Retinal pigment epithelial cell (primary cell): Measurements from ENCODE around the gene FAM114A2.

Source experiments
- DNase-seq: peaks from one replicate; pipeline ENCODE4 v3.0.0-alpha.2; 2010; ENCODE audit warnings: low read depth
- H3K4me3 ChIP-seq: 2 replicates; pipeline ENCODE4 v1.5.1; 2011; ENCODE audit warnings: mild to moderate bottlenecking, low read length, control low read depth, moderate library complexity
- TF ChIP-seq, protein P1 (sequence below): conservative IDR thresholded peaks from 2 replicates; pipeline ENCODE4 v1.5.1; 2011; ENCODE audit warnings: low read depth, low read length, control low read depth, inconsistent platforms

FAM114A2 gene

DNA sequence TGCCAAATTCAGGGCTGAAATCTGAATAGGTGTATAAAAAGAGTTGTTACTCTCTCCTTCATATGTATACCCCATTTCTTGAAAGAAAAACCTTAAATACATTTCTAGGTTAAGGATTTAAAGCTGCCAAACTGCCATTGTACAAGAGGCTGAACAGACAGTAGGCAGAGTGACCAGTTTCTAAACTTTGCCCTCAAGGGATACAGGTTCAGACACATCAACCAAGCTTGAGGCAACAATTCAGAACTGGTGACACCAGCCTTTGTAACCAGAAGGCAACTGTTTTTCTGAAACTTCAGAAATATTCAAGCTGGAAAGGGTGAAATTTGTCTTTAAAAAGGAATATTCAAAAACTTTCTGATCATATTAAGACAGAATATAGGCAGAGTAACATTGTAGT lies 47.5 kb downstream of the FAM114A2 start:
- TF ChIP-seq, protein P1, sequence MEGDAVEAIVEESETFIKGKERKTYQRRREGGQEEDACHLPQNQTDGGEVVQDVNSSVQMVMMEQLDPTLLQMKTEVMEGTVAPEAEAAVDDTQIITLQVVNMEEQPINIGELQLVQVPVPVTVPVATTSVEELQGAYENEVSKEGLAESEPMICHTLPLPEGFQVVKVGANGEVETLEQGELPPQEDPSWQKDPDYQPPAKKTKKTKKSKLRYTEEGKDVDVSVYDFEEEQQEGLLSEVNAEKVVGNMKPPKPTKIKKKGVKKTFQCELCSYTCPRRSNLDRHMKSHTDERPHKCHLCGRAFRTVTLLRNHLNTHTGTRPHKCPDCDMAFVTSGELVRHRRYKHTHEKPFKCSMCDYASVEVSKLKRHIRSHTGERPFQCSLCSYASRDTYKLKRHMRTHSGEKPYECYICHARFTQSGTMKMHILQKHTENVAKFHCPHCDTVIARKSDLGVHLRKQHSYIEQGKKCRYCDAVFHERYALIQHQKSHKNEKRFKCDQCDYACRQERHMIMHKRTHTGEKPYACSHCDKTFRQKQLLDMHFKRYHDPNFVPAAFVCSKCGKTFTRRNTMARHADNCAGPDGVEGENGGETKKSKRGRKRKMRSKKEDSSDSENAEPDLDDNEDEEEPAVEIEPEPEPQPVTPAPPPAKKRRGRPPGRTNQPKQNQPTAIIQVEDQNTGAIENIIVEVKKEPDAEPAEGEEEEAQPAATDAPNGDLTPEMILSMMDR, result no peak
- no peak for DNase-seq
- H3K4me3 ChIP-seq, result no peak overlapping the region

DNA sequence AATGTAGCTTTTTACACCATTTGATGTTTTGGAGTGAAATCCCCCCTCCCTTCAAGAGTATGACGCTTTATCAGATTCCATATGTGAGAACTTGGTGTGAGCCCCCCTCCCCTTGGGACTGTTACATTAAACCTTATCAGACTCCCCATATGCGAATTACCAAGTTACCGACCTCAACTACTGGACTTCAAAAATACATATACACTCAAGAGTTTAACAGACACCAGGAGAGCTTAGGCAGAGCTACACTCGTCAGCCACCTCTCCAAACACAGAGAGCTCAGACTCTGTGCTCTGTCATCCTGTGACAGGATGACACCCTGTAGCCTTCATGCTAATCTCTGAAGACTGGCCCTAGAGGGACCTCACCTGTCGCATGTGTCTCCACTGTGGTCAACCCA lies 50.2 kb downstream of the FAM114A2 start:
- no peak overlapping the region for H3K4me3 ChIP-seq
- DNase-seq, result no peak
- TF ChIP-seq, protein P1, result no peak

DNA sequence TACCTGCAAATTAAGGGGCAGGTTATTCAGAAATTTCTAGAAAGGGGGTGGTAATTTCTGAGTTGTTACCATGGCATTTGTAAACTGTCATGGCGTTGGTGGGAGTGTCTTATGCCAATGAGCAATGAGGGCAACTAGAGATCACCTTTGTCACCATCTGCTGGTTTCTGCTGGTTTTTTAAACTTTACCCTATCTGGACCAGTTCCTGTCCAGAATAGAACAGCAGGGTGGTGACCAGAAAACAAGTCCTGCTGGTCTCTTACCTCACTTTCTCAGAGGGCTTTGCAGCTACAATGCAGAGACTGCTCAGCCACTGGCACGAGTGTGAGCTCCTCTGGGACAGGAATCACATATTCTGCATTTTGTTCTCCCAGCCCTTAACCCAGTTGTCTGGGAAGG lies 51.4 kb downstream of the FAM114A2 start:
- no peak overlapping the region for H3K4me3 ChIP-seq
- TF ChIP-seq, protein P1, result no peak
- DNase-seq, result no peak

- DNase-seq, result no peak
- TF ChIP-seq, protein P1, result no peak
- no peak overlapping the region for H3K4me3 ChIP-seq
Observed at GRCh38 chr5:153985498-153985897, 53.2 kb downstream of the FAM114A2 start.

- DNase-seq, result no peak
Observed at GRCh38 chr5:153983885-153984284, 54.8 kb downstream of the FAM114A2 start.

GRCh38 chr5:153981905-153982605 lies 56.7 kb downstream of the FAM114A2 start:
- DNase-seq, result no peak
- TF ChIP-seq, protein P1, result no peak
- no peak overlapping the region for H3K4me3 ChIP-seq

More at GRCh38 chr5:153983885-153984284, 54.8 kb downstream of the FAM114A2 start:
- TF ChIP-seq, protein P1, result no peak
- H3K4me3 ChIP-seq, result no peak overlapping the region

- DNase-seq, result no peak
- TF ChIP-seq, protein P1, result no peak
- no peak overlapping the region for H3K4me3 ChIP-seq
Observed at GRCh38 chr5:153979028-153979783, 59.5 kb downstream of the FAM114A2 start.
